ENCODE results near the gene NKPD1. TPM values are rescaled to one million over a fixed set of nuclear protein-coding genes. Genes with fewer than 3 reads are reported as not detected.

The NKPD1 gene
- polyA plus RNA-seq, 1 donor (not counting 4 experiments of a cell fraction or from before 2014, with no cell fraction given): 0.37 TPM

DNA sequence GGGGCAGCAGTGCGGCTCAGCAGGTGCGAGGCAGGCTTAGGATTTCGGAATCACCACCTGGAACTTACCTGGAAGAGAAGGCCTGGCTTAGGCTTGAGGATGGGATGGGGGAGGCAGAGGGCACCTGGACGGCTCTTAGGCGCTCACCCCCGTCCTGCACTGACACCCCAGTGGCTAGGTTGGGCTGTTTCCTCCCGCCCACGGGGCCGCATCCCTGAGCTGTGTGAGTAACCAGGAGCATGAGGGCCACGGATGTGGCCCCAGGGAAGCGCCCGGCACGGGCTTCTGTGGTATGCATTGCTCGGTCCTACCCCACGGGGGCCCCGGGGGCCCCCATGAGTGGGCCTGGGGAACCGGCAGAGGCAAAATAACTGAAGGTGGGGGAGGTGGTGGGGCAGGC is 2.4 kb upstream of the NKPD1 start:
- Histone ChIP-seq H3K27ac (ENCODE audit: control insufficient read depth, insufficient read depth, low read length) (no peak overlapping the region), H3K79me2 (ENCODE audit: control insufficient read depth, insufficient read depth, low read length) (no peaks in the 10 kb centered on the region), H3K9me1 (ENCODE audit: control insufficient read depth, extremely low read depth, insufficient read depth, low read length) (no peaks in the 10 kb centered on the region), H3K9me3 (ENCODE audit: control insufficient read depth, low read depth, low read length) (no peaks in the 10 kb centered on the region), H2AFZ (ENCODE audit: control insufficient read depth, low read length) (no peak overlapping the region), H3K9ac (ENCODE audit: control insufficient read depth, extremely low read depth, insufficient read depth, low read length) (no peak overlapping the region), H3K36me3 (ENCODE audit: control insufficient read depth in 2 of 2, extremely low read depth in 1 of 2, insufficient read depth in 2 of 2, low read length in 2 of 2) (no peaks in the 10 kb centered on the region), H3K4me2 (ENCODE audit: control insufficient read depth, extremely low read depth, insufficient read depth, low read depth, low read length) (peak overlapping the region; percentile 66), H3K4me3 (ENCODE audit: control insufficient read depth in 2 of 3, extremely low read depth in 1 of 3, insufficient read depth in 2 of 3, low read depth in 1 of 3, low read length in 3 of 3) (no peak overlapping the region), H4K20me1 (ENCODE audit: control insufficient read depth, extremely low read depth, insufficient read depth, low read length) (peaks cover 2% of the 10 kb centered on the region), H3K27me3 (ENCODE audit: control insufficient read depth, extremely low read depth, insufficient read depth, low read length) (no peaks in the 10 kb centered on the region), H3K4me1 (ENCODE audit: control insufficient read depth, extremely low read depth, insufficient read depth, low read length) (peaks cover 49% of the 10 kb centered on the region)
- no peak for FAIRE-seq
- no peak for DNase-seq (ENCODE audit: low read depth, low spot score)
- TF ChIP-seq, protein P1, sequence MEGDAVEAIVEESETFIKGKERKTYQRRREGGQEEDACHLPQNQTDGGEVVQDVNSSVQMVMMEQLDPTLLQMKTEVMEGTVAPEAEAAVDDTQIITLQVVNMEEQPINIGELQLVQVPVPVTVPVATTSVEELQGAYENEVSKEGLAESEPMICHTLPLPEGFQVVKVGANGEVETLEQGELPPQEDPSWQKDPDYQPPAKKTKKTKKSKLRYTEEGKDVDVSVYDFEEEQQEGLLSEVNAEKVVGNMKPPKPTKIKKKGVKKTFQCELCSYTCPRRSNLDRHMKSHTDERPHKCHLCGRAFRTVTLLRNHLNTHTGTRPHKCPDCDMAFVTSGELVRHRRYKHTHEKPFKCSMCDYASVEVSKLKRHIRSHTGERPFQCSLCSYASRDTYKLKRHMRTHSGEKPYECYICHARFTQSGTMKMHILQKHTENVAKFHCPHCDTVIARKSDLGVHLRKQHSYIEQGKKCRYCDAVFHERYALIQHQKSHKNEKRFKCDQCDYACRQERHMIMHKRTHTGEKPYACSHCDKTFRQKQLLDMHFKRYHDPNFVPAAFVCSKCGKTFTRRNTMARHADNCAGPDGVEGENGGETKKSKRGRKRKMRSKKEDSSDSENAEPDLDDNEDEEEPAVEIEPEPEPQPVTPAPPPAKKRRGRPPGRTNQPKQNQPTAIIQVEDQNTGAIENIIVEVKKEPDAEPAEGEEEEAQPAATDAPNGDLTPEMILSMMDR (optimal IDR thresholded peaks at IDR 0.05 in 1 of 3, IDR thresholded peaks at IDR 0.05 in 1 of 3, conservative IDR thresholded peaks at IDR 0.05 in 1 of 3; ENCODE audit: extremely low read depth in 1 of 3, insufficient read depth in 2 of 3, low read length in 3 of 3): no peak
- no peak for TF ChIP-seq EZH2 (IDR thresholded peaks at IDR 0.05; ENCODE audit: low read length)
- dilution Hi-C loops (cut with MboI; ENCODE audit: extremely low pct_ligation_motif_present, low sequenced_read_pairs): no loop called here

DNA sequence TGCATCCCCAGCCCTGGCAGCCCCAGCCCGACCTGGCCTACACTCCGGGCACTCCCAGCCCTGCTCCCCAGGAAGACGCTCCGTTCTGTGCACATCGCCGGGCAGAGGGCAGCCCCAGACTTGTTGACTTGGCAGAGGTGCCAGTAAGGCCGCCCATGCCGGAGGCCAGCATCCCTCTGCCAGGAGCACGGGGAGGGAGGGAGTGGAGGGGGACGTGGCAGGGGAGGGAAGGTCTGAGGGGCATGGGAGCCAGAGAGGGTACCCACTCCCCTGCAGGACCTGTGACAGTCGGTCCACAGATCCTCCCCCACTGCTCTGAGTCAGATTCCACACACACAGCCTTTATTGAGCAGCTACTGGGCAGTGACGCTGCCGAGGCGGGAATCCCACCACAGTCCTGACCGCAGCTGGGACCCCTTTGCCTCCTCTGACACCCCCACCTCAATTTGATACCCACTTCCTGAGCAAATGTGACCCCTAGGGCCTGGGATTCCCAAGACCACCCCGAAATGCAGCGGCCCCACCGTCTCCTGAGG is 1.9 kb upstream of the NKPD1 start:
- dilution Hi-C loops (cut with MboI; ENCODE audit: extremely low pct_ligation_motif_present, low sequenced_read_pairs): no loop called here
- peaks cover 2% of the 10 kb centered on the region for H4K20me1 ChIP-seq (ENCODE audit: control insufficient read depth, extremely low read depth, insufficient read depth, low read length)
- FAIRE-seq: peak; percentile 57

More for the DNA sequence above, 1.9 kb upstream of the NKPD1 start:
- H3K27me3 ChIP-seq (ENCODE audit: control insufficient read depth, extremely low read depth, insufficient read depth, low read length): no peaks in the 10 kb centered on the region
- H3K4me3 ChIP-seq (ENCODE audit: control insufficient read depth in 2 of 3, extremely low read depth in 1 of 3, insufficient read depth in 2 of 3, low read depth in 1 of 3, low read length in 3 of 3): peak overlapping the region in 2 of 3 experiments; percentile 7 to 22
- H3K9ac ChIP-seq (ENCODE audit: control insufficient read depth, extremely low read depth, insufficient read depth, low read length): peak overlapping the region; percentile 37
- TF ChIP-seq EZH2 (IDR thresholded peaks at IDR 0.05; ENCODE audit: low read length): no peak
- TF ChIP-seq, protein P1 (optimal IDR thresholded peaks at IDR 0.05 in 1 of 3, IDR thresholded peaks at IDR 0.05 in 1 of 3, conservative IDR thresholded peaks at IDR 0.05 in 1 of 3; ENCODE audit: extremely low read depth in 1 of 3, insufficient read depth in 2 of 3, low read length in 3 of 3): no peak
- no peaks in the 10 kb centered on the region for H3K79me2 ChIP-seq (ENCODE audit: control insufficient read depth, insufficient read depth, low read length)
- H3K36me3 ChIP-seq (ENCODE audit: control insufficient read depth in 2 of 2, extremely low read depth in 1 of 2, insufficient read depth in 2 of 2, low read length in 2 of 2): no peaks in the 10 kb centered on the region
- H3K27ac ChIP-seq (ENCODE audit: control insufficient read depth, insufficient read depth, low read length): no peak overlapping the region
- no peaks in the 10 kb centered on the region for H3K9me3 ChIP-seq (ENCODE audit: control insufficient read depth, low read depth, low read length)
- peaks cover 49% of the 10 kb centered on the region for H3K4me1 ChIP-seq (ENCODE audit: control insufficient read depth, extremely low read depth, insufficient read depth, low read length)
- no peaks in the 10 kb centered on the region for H3K9me1 ChIP-seq (ENCODE audit: control insufficient read depth, extremely low read depth, insufficient read depth, low read length)
- peak overlapping the region; percentile 66 for H3K4me2 ChIP-seq (ENCODE audit: control insufficient read depth, extremely low read depth, insufficient read depth, low read depth, low read length)
- H2AFZ ChIP-seq (ENCODE audit: control insufficient read depth, low read length): peak overlapping the region; percentile 5
- no peak for DNase-seq (ENCODE audit: low read depth, low spot score)

Data from keratinocyte (primary cell).